K562 (cell line): ENCODE results near the gene DNASE1L2. TPM values are rescaled to one million over a fixed set of nuclear protein-coding genes. Genes with fewer than 3 reads are reported as not detected.
A peak's percentile ranks its signal among the peaks of the same experiment; 100 is the strongest.

Experiments
- ATAC-seq: fragments of 200-7000 bp; cut with Tn5 transposase; 3 replicates; pipeline ENCODE4 v1.9.1; 2020; ENCODE audit warnings: moderate library complexity
- BruUV-seq: library from RNA; stranded (reverse); fragments of 400-500 nt; replicated peaks from 2 replicates; lab custom pipeline; 2021; lab: Mats Ljungman, UMichigan
- CTCF ChIA-PET: fragments of 300-600 bp; formaldehyde crosslinking; extraction: SDS; loops from one replicate; lab custom pipeline; 2021; ENCODE audit warnings: low intra/inter-chr PET ratio; lab: Yijun Ruan, JAX
- POLR2A ChIA-PET: fragments of 300-600, 350-650 bp; sonication (Branson Sonifier 250); formaldehyde crosslinking; extraction: SDS; loops from one replicate; lab custom pipeline; 2021; ENCODE audit warnings: antibody characterized with exemption, inconsistent platforms; lab: Yijun Ruan, JAX
- DNase-seq, 4 experiments: peaks; one replicate each; pipeline versions ENCODE4 v3.0.0 to v3.0.0-alpha.2; 2011 to 2018; ENCODE audit warnings: low spot score in 3 of 4, mixed read lengths in 3 of 4; ENCODE audit errors: extremely low read depth in 1 of 4
- FAIRE-seq: peaks from 2 replicates; lab custom pipeline; 2011; peaks lifted over from hg19 to GRCh38; lab: Jason Lieb, UNC
- H2AFZ ChIP-seq: 2 replicates; pipeline ENCODE4 v1.6.0; 2011; ENCODE audit warnings: low read depth, low read length, control low read depth, inconsistent platforms
- H3K27ac ChIP-seq: fragments of 200-600 bp; 3 replicates; pipeline ENCODE4 v1.8.0; 2011; ENCODE audit warnings: low read depth, mild to moderate bottlenecking, control low read depth, inconsistent platforms, low read length, moderate library complexity, mixed read lengths; ENCODE audit errors: extremely low read depth
- H3K27me3 ChIP-seq, 2 experiments: fragments of 300-600 bp in 1 of 2; 2 replicates in 1 of 2; 3 replicates in 1 of 2; pipeline versions ENCODE4 v1.6.0 to v1.8.0; 2011; ENCODE audit warnings: inconsistent platforms in 2 of 2, low read length in 2 of 2, mild to moderate bottlenecking in 1 of 2, mixed read lengths in 1 of 2, moderate library complexity in 1 of 2; ENCODE audit not compliant: control insufficient read depth in 2 of 2, insufficient read depth in 2 of 2
- H3K36me3 ChIP-seq: fragments of 300-600 bp; 3 replicates; pipeline ENCODE4 v1.8.0; 2011; ENCODE audit warnings: mild to moderate bottlenecking, low read length, inconsistent platforms; ENCODE audit not compliant: control insufficient read depth, insufficient read depth
- H3K4me1 ChIP-seq, 2 experiments: fragments of 200-600 bp in 1 of 2; replicated peaks in 1 of 2; 2 replicates in 1 of 2; 3 replicates in 1 of 2; pipeline versions ENCODE4 v1.5.1 to v1.8.0; 2011; ENCODE audit warnings: inconsistent platforms in 2 of 2, low read length in 2 of 2, mild to moderate bottlenecking in 1 of 2, mixed read lengths in 1 of 2, moderate library complexity in 1 of 2; ENCODE audit not compliant: control insufficient read depth in 2 of 2, insufficient read depth in 2 of 2
- H3K4me2 ChIP-seq: 2 replicates; pipeline ENCODE4 v1.6.1; 2011; ENCODE audit warnings: low read length, control low read depth, inconsistent platforms, mixed read lengths; ENCODE audit not compliant: insufficient read depth
- H3K4me3 ChIP-seq: fragments of 200-600 bp; sonication (generic), shearing (Covaris generic); 2 replicates; pipeline ENCODE4 v1.5.1; 2016; ENCODE audit warnings: control low read depth, inconsistent platforms
- H3K79me2 ChIP-seq: fragments of 200-600 bp; 3 replicates; pipeline ENCODE4 v1.8.0; 2011; ENCODE audit warnings: low read length, inconsistent platforms; ENCODE audit not compliant: control insufficient read depth, insufficient read depth
- H3K9ac ChIP-seq, 2 experiments: 2 replicates each; pipeline versions ENCODE4 v1.6.0 to v1.6.1; 2011; ENCODE audit warnings: low read depth in 2 of 2, low read length in 2 of 2, control low read depth in 1 of 2, inconsistent platforms in 1 of 2, mild to moderate bottlenecking in 1 of 2, mixed read lengths in 1 of 2; ENCODE audit not compliant: insufficient read depth in 1 of 2
- H3K9me1 ChIP-seq: one replicate; pipeline ENCODE4 v1.6.0; 2011; ENCODE audit warnings: inconsistent platforms, mild to moderate bottlenecking, low read length, moderate library complexity; ENCODE audit not compliant: control insufficient read depth, insufficient read depth
- H3K9me3 ChIP-seq: replicated peaks from 2 replicates; pipeline ENCODE4 v1.5.1; 2011; ENCODE audit warnings: low read depth, low read length, inconsistent platforms; ENCODE audit not compliant: control insufficient read depth, insufficient read depth
- H4K20me1 ChIP-seq: replicated peaks from 2 replicates; pipeline ENCODE4 v1.6.1; 2011; ENCODE audit warnings: low read length, inconsistent platforms, mixed read lengths; ENCODE audit not compliant: control insufficient read depth, insufficient read depth
- ARNT ChIP-seq, 2 experiments: fragments of 450-650 bp; IDR thresholded peaks; 2 replicates each; pipeline ENCODE4 v1.6.1; 2016; ENCODE audit warnings: mild to moderate bottlenecking in 1 of 2
- CREBBP ChIP-seq: IDR thresholded peaks from one replicate; pipeline ENCODE4 v1.6.1; 2012; ENCODE audit warnings: low read depth, mild to moderate bottlenecking, control low read depth, inconsistent platforms, low read length
- DDX20 ChIP-seq: fragments of 450-650 bp; IDR thresholded peaks from 2 replicates; pipeline ENCODE4 v1.6.1; 2016; ENCODE audit warnings: missing genetic modification characterization, low read depth, mild to moderate bottlenecking, missing compliant biosample characterization, moderate library complexity
- DIDO1 ChIP-seq: fragments of 450-650 bp; IDR thresholded peaks from 2 replicates; pipeline ENCODE4 v1.6.1; 2016; ENCODE audit warnings: low read depth, missing biosample characterization, missing genetic modification characterization
- MCM2 ChIP-seq: fragments of 450-650 bp; IDR thresholded peaks from 2 replicates; pipeline ENCODE4 v1.6.1; 2017; ENCODE audit warnings: low read depth, mild to moderate bottlenecking
- PML ChIP-seq: IDR thresholded peaks from 2 replicates; pipeline ENCODE4 v1.6.1; 2012; ENCODE audit warnings: low read length, inconsistent platforms
- SMARCC2 ChIP-seq: fragments of 450-650 bp; IDR thresholded peaks from 2 replicates; pipeline ENCODE4 v1.6.1; 2017; ENCODE audit warnings: antibody characterized with exemption, moderate library complexity, mild to moderate bottlenecking, low read depth
- XRCC5 ChIP-seq: fragments of 200-400 bp; formaldehyde crosslinking; IDR thresholded peaks from 2 replicates; pipeline ENCODE4 v1.6.1; 2017; ENCODE audit warnings: low read depth, mild to moderate bottlenecking, low read length
- ZBTB2 ChIP-seq: fragments of 450-650 bp; IDR thresholded peaks from 2 replicates; pipeline ENCODE4 v1.6.1; 2016; ENCODE audit warnings: antibody characterized with exemption
- ZNF224 ChIP-seq: sonication (generic); formaldehyde crosslinking; IDR thresholded peaks from 2 replicates; pipeline ENCODE4 v1.8.0; 2022; ENCODE audit warnings: mild to moderate bottlenecking, missing genetic modification reagents
- WGBS: fragments of 100-300 bp; shearing (Covaris generic); methylation state at CpG from one replicate; pipeline ENCODE4 v1.1.6; 2016; ENCODE audit warnings: low coverage, mixed read lengths; ENCODE audit not compliant: insufficient coverage; ENCODE audit errors: missing lambda C conversion rate; 5-methylcytosine and 5-hydroxymethylcytosine counted together
- in situ Hi-C: fragments of 300-500 bp; cut with MboI; formaldehyde crosslinking; loops from 4 replicates; pipeline ENCODE4 v1.15.0; 2018; ENCODE audit warnings: inconsistent platforms, mixed read lengths
- intact Hi-C: fragments of 100-400 bp; cut with micrococcal nuclease; formaldehyde crosslinking; loops from 2 replicates; pipeline ENCODE4 v1.14.2; 2022
- polyA plus RNA-seq, 8 experiments: library from polyadenylated mRNA; depleted of rRNA in 4 of 8; stranded (reverse) in 5 of 8; unstranded in 3 of 8; fragments of >200 nt; fragmentation: Nextera tagmentation in 2 of 8; fragmentation: Illumina TruSeq in 1 of 8; extraction: Ambion mirVana in 2 of 8; extraction: Trizol in 1 of 8; gene quantifications; 2 replicates each; pipeline versions ENCODE4 v1.2.1 to v1.2.3, GENCODE V29; 2011 to 2014; ENCODE audit warnings: inconsistent platforms in 1 of 8, missing spikeins in 1 of 8
- total RNA-seq, 7 experiments: library from RNA; depleted of rRNA in 6 of 7; stranded (reverse); fragments of >200 nt in 6 of 7; fragmentation: Illumina TruSeq in 2 of 7; extraction: Trizol in 2 of 7; gene quantifications; 2 replicates each; pipeline versions ENCODE4 v1.2.1 to v1.2.3, GENCODE V29; 2011 to 2021; ENCODE audit warnings: low replicate concordance in 1 of 7
- TF ChIP-seq, protein P1 (sequence below): fragments of 250-450 bp; sonication (Bioruptor Pico); IDR thresholded peaks from 2 replicates; pipeline ENCODE4 v1.9.0; 2021; ENCODE audit warnings: mild to moderate bottlenecking
- TF ChIP-seq, protein P2 (sequence below): fragments of 250-450 bp; sonication (Bioruptor Pico); IDR thresholded peaks from 2 replicates; pipeline ENCODE4 v1.4.0; 2020; ENCODE audit warnings: mild to moderate bottlenecking, moderate library complexity

Gene DNASE1L2
- total and polyA plus RNA-seq, 9 of the 15 experiments (the other 6 are each of a cell fraction or from before 2014, with no cell fraction given), result 0.08 to 2.7 (median 1.7) TPM; not detected in 1

- Histone ChIP-seq H3K27me3 (no peaks in the 10 kb centered on the region), H3K9me3 (no peaks in the 10 kb centered on the region), H3K27ac (peak overlapping the region; percentile 93; the same call in 2 of the 3 replicates), H3K79me2 (peaks cover 44% of the 10 kb centered on the region), H3K4me1 (peaks cover 22 to 72% of the 10 kb centered on the region in 2 experiments), H3K36me3 (peaks cover 39% of the 10 kb centered on the region; the same call in 1 of the 3 replicates), H4K20me1 (peaks cover 8% of the 10 kb centered on the region), H3K9me1 (no peaks in the 10 kb centered on the region), H3K9ac (peak overlapping the region; percentile 92 to 96), H2AFZ (no peak overlapping the region), H3K4me2 (peak overlapping the region; percentile 92), H3K4me3 (peak overlapping the region; percentile 84)
- in situ Hi-C loops (no loop called here), intact Hi-C loops (no loop called here)
- CTCF ChIA-PET, result no interaction called here
- BruUV-seq, result no TSS peak
- DNase-seq, result no peak
- POLR2A ChIA-PET, result interaction anchor here (0.9 to 1.4 kb wide), 6 partner anchors 8 to 51 kb away, joined by 3 to 7 read pairs (median 6); partner anchors contain the start of genes ECI1, PGP and TRAF7
- WGBS, result 41% methylated on average over 11 of the region's 18 CpGs
- ATAC-seq, result no peak
- no peak for FAIRE-seq
- no peak for TF ChIP-seq DDX20 (tag)
- TF ChIP-seq, protein P1, sequence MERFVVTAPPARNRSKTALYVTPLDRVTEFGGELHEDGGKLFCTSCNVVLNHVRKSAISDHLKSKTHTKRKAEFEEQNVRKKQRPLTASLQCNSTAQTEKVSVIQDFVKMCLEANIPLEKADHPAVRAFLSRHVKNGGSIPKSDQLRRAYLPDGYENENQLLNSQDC (CRISPR knock-in tag), result no peak
- TF ChIP-seq SMARCC2, result no peak
- TF ChIP-seq MCM2, result no peak
- TF ChIP-seq DIDO1, result no peak
- no peak for TF ChIP-seq XRCC5
- TF ChIP-seq ARNT (IDR thresholded peaks at IDR 0.05), result no peak
- TF ChIP-seq, protein P2, sequence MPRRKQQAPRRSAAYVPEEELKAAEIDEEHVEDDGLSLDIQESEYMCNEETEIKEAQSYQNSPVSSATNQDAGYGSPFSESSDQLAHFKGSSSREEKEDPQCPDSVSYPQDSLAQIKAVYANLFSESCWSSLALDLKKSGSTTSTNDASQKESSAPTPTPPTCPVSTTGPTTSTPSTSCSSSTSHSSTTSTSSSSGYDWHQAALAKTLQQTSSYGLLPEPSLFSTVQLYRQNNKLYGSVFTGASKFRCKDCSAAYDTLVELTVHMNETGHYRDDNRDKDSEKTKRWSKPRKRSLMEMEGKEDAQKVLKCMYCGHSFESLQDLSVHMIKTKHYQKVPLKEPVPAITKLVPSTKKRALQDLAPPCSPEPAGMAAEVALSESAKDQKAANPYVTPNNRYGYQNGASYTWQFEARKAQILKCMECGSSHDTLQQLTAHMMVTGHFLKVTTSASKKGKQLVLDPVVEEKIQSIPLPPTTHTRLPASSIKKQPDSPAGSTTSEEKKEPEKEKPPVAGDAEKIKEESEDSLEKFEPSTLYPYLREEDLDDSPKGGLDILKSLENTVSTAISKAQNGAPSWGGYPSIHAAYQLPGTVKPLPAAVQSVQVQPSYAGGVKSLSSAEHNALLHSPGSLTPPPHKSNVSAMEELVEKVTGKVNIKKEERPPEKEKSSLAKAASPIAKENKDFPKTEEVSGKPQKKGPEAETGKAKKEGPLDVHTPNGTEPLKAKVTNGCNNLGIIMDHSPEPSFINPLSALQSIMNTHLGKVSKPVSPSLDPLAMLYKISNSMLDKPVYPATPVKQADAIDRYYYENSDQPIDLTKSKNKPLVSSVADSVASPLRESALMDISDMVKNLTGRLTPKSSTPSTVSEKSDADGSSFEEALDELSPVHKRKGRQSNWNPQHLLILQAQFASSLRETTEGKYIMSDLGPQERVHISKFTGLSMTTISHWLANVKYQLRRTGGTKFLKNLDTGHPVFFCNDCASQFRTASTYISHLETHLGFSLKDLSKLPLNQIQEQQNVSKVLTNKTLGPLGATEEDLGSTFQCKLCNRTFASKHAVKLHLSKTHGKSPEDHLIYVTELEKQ (CRISPR knock-in tag), result no peak
- no peak for TF ChIP-seq CREBBP
- TF ChIP-seq ZNF224 (CRISPR knock-in tag), result no peak
- no peak for TF ChIP-seq PML
- TF ChIP-seq ZBTB2, result no peak
Observed at GRCh38 chr16:2206420-2206779, 29.8 kb upstream of the DNASE1L2 start.
